ENCODE data around the gene SPON2. TPM values are rescaled to one million over a fixed set of nuclear protein-coding genes. Genes with fewer than 3 reads are reported as not detected.

Gene SPON2
- total RNA-seq, 1 donor from 2014 or later, result 18.1 TPM

DNA sequence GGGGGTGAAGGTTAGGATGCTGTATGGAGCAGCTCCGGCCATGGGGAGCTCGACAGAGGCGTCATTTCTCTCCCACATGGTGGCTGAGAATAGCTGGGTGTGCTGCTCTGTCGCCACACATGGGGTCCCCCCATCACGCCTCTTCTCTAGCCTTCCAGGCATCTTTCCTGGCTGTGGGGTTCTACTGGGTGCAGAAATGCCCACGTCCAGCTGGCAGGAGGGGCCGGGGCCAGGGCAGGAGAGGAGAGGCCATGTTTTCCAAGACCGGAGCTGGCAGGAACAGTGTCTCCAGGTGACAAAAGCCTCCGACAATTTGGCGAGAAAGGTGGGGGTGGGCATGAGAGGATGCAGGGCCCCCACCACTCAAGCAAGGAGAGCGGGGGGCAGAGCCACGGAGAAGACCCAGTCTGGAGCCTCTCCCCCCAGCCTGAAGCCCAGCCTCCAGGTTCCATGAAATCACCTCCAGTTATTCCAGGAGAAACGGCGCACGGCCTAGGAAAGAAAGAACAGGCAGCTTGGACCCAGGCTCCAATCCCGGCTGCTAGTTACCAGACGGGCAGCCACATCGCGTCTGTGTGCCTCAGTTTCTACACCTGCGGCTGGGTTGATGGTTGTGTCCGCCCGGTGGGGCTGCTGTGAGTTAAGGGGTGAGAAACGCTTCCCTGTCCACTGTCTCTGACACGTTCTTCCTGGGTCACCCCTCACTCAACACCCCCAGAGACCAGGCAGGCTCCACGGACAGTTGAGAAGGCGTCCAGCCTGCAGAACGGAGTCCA lies 27.4 kb upstream of the SPON2 start:
- TF ChIP-seq, protein P1, sequence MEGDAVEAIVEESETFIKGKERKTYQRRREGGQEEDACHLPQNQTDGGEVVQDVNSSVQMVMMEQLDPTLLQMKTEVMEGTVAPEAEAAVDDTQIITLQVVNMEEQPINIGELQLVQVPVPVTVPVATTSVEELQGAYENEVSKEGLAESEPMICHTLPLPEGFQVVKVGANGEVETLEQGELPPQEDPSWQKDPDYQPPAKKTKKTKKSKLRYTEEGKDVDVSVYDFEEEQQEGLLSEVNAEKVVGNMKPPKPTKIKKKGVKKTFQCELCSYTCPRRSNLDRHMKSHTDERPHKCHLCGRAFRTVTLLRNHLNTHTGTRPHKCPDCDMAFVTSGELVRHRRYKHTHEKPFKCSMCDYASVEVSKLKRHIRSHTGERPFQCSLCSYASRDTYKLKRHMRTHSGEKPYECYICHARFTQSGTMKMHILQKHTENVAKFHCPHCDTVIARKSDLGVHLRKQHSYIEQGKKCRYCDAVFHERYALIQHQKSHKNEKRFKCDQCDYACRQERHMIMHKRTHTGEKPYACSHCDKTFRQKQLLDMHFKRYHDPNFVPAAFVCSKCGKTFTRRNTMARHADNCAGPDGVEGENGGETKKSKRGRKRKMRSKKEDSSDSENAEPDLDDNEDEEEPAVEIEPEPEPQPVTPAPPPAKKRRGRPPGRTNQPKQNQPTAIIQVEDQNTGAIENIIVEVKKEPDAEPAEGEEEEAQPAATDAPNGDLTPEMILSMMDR (conservative IDR thresholded peaks at IDR 0.05; ENCODE audit: low read depth, low read length), result no peak
- no peak overlapping the region for H3K4me3 ChIP-seq (ENCODE audit: low read depth, low read length)
- DNase-seq (ENCODE audit: low read depth), result no peak

DNA sequence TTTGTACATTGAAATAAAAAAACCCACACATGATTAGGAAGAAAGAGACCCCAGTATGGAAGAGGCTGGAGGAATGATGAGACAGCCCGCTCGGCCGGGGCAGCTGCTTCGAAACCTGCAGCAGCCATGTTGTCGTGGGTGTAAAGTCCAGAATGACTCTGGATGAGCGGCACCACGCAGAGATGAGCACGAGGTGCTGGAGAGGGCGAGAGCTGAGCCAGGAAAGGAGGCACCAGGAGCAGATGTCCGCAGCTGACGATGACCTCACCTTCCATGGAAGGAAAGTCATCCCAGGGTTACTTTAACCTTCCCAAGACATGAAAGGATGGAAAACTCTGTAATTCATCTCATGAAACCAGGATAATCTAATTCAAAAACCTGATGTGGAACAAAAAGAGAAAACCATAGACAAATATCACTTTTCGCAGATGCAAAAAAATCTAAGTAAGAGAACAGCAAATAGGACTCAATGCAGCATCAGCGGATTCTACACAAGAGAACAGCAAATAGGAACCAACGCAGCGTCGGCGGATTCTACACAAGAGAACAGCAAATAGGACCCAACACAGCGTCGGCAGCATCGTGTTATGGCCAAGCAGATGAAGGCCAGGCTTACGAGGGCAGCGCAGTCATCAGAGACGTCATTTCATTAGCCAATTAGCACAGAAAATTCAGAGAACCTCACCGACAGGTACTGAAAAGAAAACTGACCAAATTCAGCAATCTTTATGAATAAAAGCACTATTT lies 25.9 kb upstream of the SPON2 start:
- TF ChIP-seq, protein P1 (conservative IDR thresholded peaks at IDR 0.05; ENCODE audit: low read depth, low read length), result no peak
- H3K4me3 ChIP-seq (ENCODE audit: low read depth, low read length), result no peak overlapping the region
- no peak for DNase-seq (ENCODE audit: low read depth)

DNA sequence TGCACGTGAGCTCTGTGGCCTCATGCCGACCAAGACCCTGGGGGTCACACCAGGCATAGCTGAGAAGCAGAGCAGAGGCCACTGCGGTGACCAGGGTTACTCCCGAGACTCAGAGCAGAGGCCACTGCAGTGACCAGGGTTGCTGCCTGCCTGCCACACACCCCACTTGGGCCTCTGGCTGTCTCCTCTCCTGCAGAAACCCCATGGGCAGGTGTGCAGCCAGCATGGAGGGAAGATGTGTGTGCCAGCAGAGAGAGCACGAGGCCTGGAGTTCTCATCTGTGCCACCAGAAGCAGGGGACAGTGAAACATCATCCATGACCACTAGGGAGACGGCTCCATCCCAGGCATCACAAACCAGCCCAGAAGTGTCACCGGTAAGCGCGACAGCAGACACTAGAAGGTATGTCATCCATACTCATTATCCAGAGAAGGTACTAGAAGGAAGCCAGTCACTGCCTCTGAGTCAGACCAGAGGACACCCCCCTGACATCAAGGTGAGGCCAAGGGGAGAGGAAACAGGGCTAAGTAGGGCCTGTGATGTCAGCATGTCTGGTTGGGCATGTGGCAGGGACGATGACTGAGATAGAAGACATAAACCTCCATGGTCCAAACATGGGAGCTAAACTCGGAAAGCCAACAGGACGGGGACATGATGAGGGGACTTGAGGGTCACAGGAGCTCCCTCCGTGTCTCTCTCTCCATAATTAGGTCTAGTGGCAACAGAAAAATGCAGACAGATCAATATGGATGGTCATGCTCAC lies 24.2 kb upstream of the SPON2 start:
- TF ChIP-seq, protein P1 (conservative IDR thresholded peaks at IDR 0.05; ENCODE audit: low read depth, low read length), result no peak
- H3K4me3 ChIP-seq (ENCODE audit: low read depth, low read length), result no peak overlapping the region
- no peak for DNase-seq (ENCODE audit: low read depth)

DNA sequence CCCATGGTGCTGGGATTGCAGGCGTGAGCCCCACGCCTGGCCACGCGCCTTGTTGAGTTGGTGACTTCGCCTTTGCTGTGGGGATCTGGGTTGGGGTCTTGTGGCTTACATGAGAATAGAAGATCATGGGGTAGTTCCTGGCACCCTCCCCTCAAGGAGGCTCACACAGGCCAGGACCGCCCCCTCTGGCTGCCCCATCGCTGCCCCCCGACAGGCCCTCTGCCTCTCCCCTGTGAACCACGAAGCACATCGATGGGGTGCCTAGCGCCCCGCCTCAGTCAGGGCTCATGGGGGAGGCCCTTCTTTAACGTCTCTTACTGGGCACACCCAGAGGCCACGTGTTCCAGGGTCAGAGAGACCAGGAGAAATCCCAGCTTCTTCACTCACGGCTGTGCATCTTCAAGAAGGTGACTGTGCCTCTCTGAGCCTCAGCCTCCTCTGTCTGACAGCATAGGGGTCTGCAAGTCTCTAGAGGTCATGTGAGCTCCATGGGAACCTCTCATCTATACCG lies 23.6 kb upstream of the SPON2 start:
- no peak for DNase-seq (ENCODE audit: low read depth)
- H3K4me3 ChIP-seq (ENCODE audit: low read depth, low read length), result no peak overlapping the region
- TF ChIP-seq, protein P1 (conservative IDR thresholded peaks at IDR 0.05; ENCODE audit: low read depth, low read length), result no peak

DNA sequence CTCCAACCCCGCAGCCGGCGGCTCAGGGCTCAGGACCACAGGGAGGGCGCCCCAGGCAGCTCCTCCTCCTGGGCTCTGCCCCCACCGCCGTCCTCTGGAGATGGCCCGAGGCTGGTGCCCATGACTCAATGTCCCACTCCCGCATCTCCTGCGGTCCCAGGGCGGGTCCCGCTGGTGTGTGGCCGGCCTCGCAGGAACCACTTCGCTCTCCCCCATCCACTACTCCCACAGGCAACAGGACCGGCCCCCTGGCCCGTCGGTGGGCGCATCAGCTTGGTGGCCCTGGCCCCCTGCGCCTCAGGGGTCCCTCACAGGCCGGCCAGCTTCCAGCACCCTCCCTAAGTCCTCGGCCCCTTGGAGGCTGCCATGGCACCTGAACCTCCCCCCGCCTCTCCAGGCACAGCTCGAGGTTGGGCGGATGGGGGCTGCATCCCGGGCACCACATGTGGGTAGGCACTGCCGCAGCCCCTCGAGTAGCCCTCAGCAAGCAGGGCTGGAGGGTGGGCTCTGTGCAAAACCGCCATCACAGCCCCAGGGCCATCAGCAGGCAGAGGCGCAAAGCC lies 22.8 kb upstream of the SPON2 start:
- no peak for DNase-seq (ENCODE audit: low read depth)
- no peak overlapping the region for H3K4me3 ChIP-seq (ENCODE audit: low read depth, low read length)
- TF ChIP-seq, protein P1 (conservative IDR thresholded peaks at IDR 0.05; ENCODE audit: low read depth, low read length), result no peak

DNA sequence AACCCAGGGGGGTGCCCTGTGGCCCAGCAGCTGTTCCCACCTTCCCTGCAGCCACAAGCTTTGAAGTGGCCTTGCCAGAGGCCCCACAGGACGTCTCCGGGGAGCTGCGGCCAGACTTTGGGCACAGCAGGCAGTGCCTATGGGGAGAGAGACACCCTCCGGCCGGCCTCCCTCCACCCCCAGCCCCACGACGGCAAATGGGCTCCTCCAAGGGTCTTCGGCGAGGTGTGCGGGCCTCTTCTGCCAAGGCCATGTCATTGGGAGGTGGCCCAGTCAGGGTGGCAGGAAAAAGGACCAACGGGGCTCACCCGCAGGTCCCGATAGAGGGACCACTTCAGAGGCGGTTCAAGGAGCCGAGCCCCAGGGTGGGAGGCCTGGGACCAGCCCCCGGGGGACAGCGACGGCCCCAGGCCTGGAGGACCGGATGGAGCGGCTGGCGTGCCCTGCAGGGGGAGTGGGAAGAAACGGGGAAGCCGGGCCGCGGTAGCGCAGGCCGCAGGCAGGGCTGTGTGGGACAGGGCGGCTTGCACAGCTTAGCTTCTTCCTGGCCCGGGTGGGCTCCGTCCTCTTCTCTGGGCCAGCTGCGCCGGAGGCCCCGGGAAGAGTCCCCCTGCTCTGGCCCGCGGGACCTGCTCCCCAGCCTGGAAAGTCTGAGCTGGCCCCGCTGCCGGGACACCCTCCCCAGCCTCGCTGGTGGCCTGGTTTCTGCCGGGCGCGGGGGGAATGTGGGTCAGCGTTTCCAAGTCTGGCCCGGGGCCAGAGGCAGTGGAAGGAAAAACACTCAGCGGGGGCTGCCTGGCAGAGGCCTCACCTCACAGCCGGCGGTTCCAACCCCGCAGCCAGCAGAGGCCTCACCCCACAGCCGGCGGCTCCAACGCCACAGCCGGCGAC lies 21.9 kb upstream of the SPON2 start:
- TF ChIP-seq, protein P1 (conservative IDR thresholded peaks at IDR 0.05; ENCODE audit: low read depth, low read length), result no peak
- DNase-seq (ENCODE audit: low read depth), result no peak
- H3K4me3 ChIP-seq (ENCODE audit: low read depth, low read length), result peak overlapping the region; percentile 15
